Spinal cord (tissue), 10 donors: ENCODE results near the gene NFIA. TPM values are rescaled to one million over a fixed set of nuclear protein-coding genes. Genes with fewer than 3 reads are reported as not detected.

Experiments
- DNase-seq, 6 donors: peaks; one replicate each; pipeline versions ENCODE4 v3.0.0 to v3.0.0-alpha.2; 2013 to 2015; ENCODE audit warnings: low spot score in 6 of 6, low read depth in 4 of 6
- H3K27ac ChIP-seq: one replicate; pipeline ENCODE4 v1.5.1; 2013; ENCODE audit warnings: low read depth, low read length, control low read depth
- H3K27me3 ChIP-seq: one replicate; pipeline ENCODE4 v1.6.1; 2013; ENCODE audit warnings: low read length; ENCODE audit not compliant: control insufficient read depth, insufficient read depth
- H3K36me3 ChIP-seq: one replicate; pipeline ENCODE4 v1.6.1; 2013; ENCODE audit warnings: low read length; ENCODE audit not compliant: control insufficient read depth, insufficient read depth
- H3K4me1 ChIP-seq: one replicate; pipeline ENCODE4 v1.6.1; 2013; ENCODE audit warnings: low read length; ENCODE audit not compliant: control insufficient read depth, insufficient read depth
- H3K4me3 ChIP-seq: one replicate; pipeline ENCODE4 v1.5.1; 2013; ENCODE audit warnings: low read depth, low read length, control low read depth
- H3K9me3 ChIP-seq: one replicate; pipeline ENCODE4 v1.6.1; 2013; ENCODE audit warnings: low read length; ENCODE audit not compliant: control insufficient read depth, insufficient read depth
- WGBS: methylation state at CpG from one replicate; pipeline ENCODE4 v1.1.5; 2013; ENCODE audit warnings: missing lambda C conversion rate; ENCODE audit not compliant: insufficient coverage; 5-methylcytosine and 5-hydroxymethylcytosine counted together
- polyA plus RNA-seq, 2 donors: library from polyadenylated mRNA; unstranded; fragments of 120-200 nt; gene quantifications; one replicate each; pipeline ENCODE4 v1.2.1, GENCODE V29; 2013; ENCODE audit not compliant: insufficient read length in 2 of 2
- total RNA-seq, 2 donors: library from RNA; depleted of rRNA in 1 of 2; stranded (reverse); fragments of 120-200 nt in 1 of 2; fragments of >200 nt in 1 of 2; gene quantifications; one replicate each; pipeline versions ENCODE4 v1.2.3 to v1.2.4, GENCODE V29; 2013 to 2014
- donor health status: healthy.

Gene NFIA
- total and polyA plus RNA-seq, 4 donors: 36.1 to 77.2 (median 62.5) TPM

DNA sequence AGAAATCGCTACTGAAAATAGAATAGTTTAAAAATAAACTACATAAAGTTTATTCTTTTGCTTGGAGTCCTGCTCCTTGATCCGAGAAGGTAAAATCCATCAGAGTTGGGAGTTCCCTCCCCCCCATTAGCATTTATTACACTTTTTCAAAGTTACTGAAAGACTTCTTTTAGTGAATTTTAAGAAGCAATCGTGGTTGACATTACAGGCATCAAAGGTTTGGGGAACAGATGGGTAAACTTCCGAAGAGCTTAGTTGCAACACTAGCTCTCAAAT is 31.0 kb upstream of the NFIA start:
- H3K4me3 ChIP-seq: peak overlapping the region; percentile 82
- peaks cover 33% of the 10 kb centered on the region for H3K4me1 ChIP-seq
- DNase-seq: no peak
- peaks cover 15% of the 10 kb centered on the region for H3K27me3 ChIP-seq
- H3K36me3 ChIP-seq: no peaks in the 10 kb centered on the region
- H3K9me3 ChIP-seq: no peaks in the 10 kb centered on the region
- peak overlapping the region; percentile 95 for H3K27ac ChIP-seq
- no CpG with 5 or more reads among the region's 4 CpGs for WGBS

DNA sequence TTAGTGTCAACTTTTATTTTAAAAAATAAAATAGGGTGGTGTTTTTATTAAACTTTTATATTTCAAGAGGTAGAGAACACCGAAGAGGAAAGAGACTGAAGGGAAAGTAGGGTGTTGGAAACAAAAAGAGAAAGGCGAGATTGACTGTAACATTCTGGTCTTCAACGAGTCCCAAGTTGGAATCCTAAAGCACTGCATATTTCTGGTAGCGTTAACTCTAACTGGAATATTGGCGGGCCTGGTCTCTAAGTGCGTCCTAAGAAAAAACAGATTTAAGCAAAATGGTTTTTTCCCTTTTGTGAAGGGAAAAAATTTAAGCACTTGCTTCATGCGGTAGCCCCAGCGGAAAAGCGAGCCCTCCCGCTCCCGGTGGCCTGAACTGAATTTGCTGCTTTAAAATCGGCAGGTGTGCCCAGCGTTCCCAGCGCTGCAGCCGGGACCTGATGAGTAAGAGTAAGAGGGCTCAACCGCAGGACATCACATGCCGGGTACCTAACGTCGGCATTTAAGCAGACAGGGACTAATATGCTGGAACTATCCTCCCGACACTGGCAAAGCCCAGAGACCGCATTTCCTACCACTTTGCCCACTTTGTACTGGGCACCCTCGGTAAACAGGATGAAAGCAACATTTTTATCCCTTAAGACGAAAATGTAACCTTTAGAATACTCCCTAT is 30.5 kb upstream of the NFIA start:
- Histone ChIP-seq H3K4me1 (peaks cover 33% of the 10 kb centered on the region), H3K36me3 (no peaks in the 10 kb centered on the region), H3K4me3 (peak overlapping the region; percentile 82), H3K27me3 (peaks cover 15% of the 10 kb centered on the region), H3K27ac (peak overlapping the region; percentile 95), H3K9me3 (no peaks in the 10 kb centered on the region)
- WGBS: 14% methylated on average over 22 of the region's 23 CpGs
- DNase-seq: peak in 2 of 6 donors; percentile 42 to 75

DNA sequence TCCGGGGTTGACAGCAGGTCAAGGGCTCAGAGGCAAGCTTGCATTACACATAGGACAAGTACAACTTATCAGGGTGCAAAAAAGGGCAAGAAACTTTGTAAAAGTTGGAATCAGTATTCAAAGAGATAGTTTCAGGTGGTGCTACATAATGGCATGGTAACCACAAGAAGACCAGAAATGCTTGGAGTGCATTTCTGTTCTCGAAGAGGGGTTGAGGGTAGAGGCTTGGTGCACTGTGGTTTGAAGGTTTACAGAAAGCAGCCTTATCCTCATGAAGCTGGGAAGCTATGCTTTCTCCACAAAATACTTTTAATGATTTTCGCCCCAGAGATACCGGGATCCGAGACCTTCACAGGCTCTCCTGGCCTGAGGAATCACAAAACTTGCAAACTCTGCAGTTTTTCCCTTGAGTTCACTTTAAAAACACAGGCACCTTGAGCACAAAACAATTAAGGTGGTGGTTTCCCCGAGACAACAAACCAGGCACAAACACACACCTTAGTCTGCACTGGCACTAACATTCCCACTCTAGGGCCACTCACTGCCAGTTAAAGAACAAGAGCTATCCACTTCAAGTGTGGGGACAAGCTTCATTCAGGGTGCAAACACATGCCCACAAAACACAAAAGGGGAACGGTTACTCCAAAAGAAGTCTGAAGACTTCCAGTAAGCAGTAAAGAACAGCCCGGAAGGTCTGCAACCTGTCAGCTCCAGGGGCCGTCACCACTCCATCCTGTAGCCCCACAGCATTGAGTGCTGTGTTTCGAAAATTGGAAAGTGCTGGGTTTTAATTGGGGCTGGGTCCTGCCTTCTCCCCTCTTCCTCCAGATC is 29.8 kb upstream of the NFIA start:
- Histone ChIP-seq H3K27ac (peak overlapping the region; percentile 95), H3K4me1 (peaks cover 34% of the 10 kb centered on the region), H3K27me3 (peaks cover 15% of the 10 kb centered on the region), H3K4me3 (peak overlapping the region; percentile 82), H3K9me3 (no peaks in the 10 kb centered on the region), H3K36me3 (no peaks in the 10 kb centered on the region)
- WGBS: 42% methylated on average over 8 of the region's 10 CpGs
- DNase-seq: peak in 2 of 6 donors; percentile 52 to 60

DNA sequence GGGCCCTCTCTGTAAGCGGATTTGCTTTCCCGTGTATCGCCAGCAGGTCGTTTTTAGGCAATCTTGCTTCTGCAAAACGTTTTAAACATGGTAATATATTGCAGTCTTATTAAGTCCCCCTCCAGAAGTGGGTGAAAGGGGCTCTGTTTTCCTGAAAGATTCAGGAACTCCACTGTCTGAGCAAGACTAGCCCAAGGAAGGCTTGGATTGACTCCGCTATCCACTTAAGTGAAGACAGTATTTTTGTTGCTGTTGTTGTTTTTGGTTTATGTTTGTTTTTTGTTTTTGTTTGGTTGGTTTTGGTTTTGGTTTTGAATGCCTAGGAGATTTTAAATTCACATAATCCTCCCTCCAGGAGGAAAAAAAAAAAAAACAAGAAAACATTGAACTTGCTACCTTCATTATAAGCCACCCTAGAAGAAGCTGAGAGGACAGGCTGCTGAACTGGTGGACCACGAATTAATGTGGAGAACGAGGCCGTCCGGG is 29.1 kb upstream of the NFIA start:
- WGBS: 3% methylated on average over 4 of the region's 10 CpGs
- DNase-seq: peak in 2 of 6 donors; percentile 50 to 78
- Histone ChIP-seq H3K4me3 (peak overlapping the region; percentile 33), H3K27ac (peak overlapping the region; percentile 95), H3K9me3 (no peaks in the 10 kb centered on the region), H3K36me3 (no peaks in the 10 kb centered on the region), H3K4me1 (peaks cover 36% of the 10 kb centered on the region), H3K27me3 (peaks cover 15% of the 10 kb centered on the region)

- Histone ChIP-seq H3K27ac (peak overlapping the region; percentile 95), H3K27me3 (peaks cover 15% of the 10 kb centered on the region), H3K9me3 (no peaks in the 10 kb centered on the region), H3K36me3 (no peaks in the 10 kb centered on the region), H3K4me3 (peak overlapping the region; percentile 33), H3K4me1 (peaks cover 36% of the 10 kb centered on the region)
- peak in 2 of 6 donors; percentile 59 to 71 for DNase-seq
- 4% methylated on average over 47 of the region's 54 CpGs for WGBS
Measured at GRCh38 chr1:61053712-61054600, 28.4 kb upstream of the NFIA start.

GRCh38 chr1:61054601-61054993 is 27.8 kb upstream of the NFIA start:
- H3K27ac ChIP-seq: peak overlapping the region; percentile 95
- peak in 1 of 6 donors; percentile 11 for DNase-seq
- WGBS: 55% methylated on average over 13 of the region's 13 CpGs
- peak overlapping the region; percentile 33 for H3K4me3 ChIP-seq
- no peaks in the 10 kb centered on the region for H3K9me3 ChIP-seq
- H3K4me1 ChIP-seq: peaks cover 35% of the 10 kb centered on the region
- H3K27me3 ChIP-seq: peaks cover 14% of the 10 kb centered on the region
- H3K36me3 ChIP-seq: no peaks in the 10 kb centered on the region

GRCh38 chr1:61055110-61055614 is 27.2 kb upstream of the NFIA start:
- H3K4me1 ChIP-seq: peaks cover 30% of the 10 kb centered on the region
- H3K27me3 ChIP-seq: peaks cover 12% of the 10 kb centered on the region
- no peaks in the 10 kb centered on the region for H3K36me3 ChIP-seq
- peak overlapping the region; percentile 95 for H3K27ac ChIP-seq
- no peaks in the 10 kb centered on the region for H3K9me3 ChIP-seq
- H3K4me3 ChIP-seq: peak overlapping the region; percentile 33
- peak in 2 of 6 donors; percentile 47 to 69 for DNase-seq

GRCh38 chr1:61056196-61056572 is 26.2 kb upstream of the NFIA start:
- peak overlapping the region; percentile 95 for H3K27ac ChIP-seq
- peak in 2 of 6 donors; percentile 5 to 6 for DNase-seq
- WGBS: no CpG with 5 or more reads among the region's 2 CpGs
- peaks cover 12% of the 10 kb centered on the region for H3K27me3 ChIP-seq
- peaks cover 30% of the 10 kb centered on the region for H3K4me1 ChIP-seq
- H3K9me3 ChIP-seq: no peaks in the 10 kb centered on the region
- no peaks in the 10 kb centered on the region for H3K36me3 ChIP-seq
- H3K4me3 ChIP-seq: peak overlapping the region; percentile 53
